Measurements from ENCODE around the gene CCNY. TPM values are rescaled to one million over a fixed set of nuclear protein-coding genes. Genes with fewer than 3 reads are reported as not detected.

The CCNY gene
- total and polyA plus RNA-seq, 2 of the 13 experiments (the other 11 are each of a cell fraction or from before 2014, with no cell fraction given), result 48.2 to 54.7 TPM

GRCh38 chr10:35466170-35466569, 129.9 kb downstream of the CCNY start:
- Histone ChIP-seq H3K4me1 (ENCODE audit: insufficient read depth, low read length) (peaks cover 74% of the 10 kb centered on the region), H3K27me3 (ENCODE audit: control insufficient read depth in 1 of 2, insufficient read depth in 2 of 2, low read length in 2 of 2) (no peaks in the 10 kb centered on the region), H3K9ac (ENCODE audit: insufficient read depth, low read depth, low read length) (no peak overlapping the region), H3K27ac (ENCODE audit: extremely low read length, insufficient read depth, low read length) (no peak overlapping the region), H4K20me1 (ENCODE audit: insufficient read depth, low read length) (peaks cover 37% of the 10 kb centered on the region), H2AFZ (ENCODE audit: low read length) (no peak overlapping the region), H3K4me2 (ENCODE audit: low read depth, low read length) (no peak overlapping the region), H3K36me3 (replicated peaks in 1 of 2; ENCODE audit: control insufficient read depth in 1 of 2, insufficient read depth in 2 of 2, low read length in 2 of 2) (no peaks in the 10 kb centered on the region; a peak in 1 of 5 replicates), H3K4me3 (replicated peaks in 1 of 3; ENCODE audit: insufficient read depth in 1 of 3, low read depth in 2 of 3, low read length in 3 of 3) (no peak overlapping the region), H3K79me2 (ENCODE audit: insufficient read depth, low read length) (peaks cover 89% of the 10 kb centered on the region), H3K9me3 (ENCODE audit: low read length) (no peaks in the 10 kb centered on the region)
- FAIRE-seq, result no peak
- WGBS (ENCODE audit: low lambda C conversion rate), result 97% methylated on average over 5 of the region's 5 CpGs
- BruUV-seq (replicated peaks), result no TSS peak
- CTCF ChIA-PET (ENCODE audit: low intra/inter-chr PET ratio, low total read pairs), result no interaction called here
- in situ Hi-C loops (cut with HindIII; ENCODE audit: extremely low pct_ligation_motif_present, low pct_unique_long_range_greater_than_20kb), result no loop called here
- no peak for TF ChIP-seq ZBTB2 (CRISPR knock-in tag; IDR thresholded peaks at IDR 0.05; ENCODE audit: low read depth)
- no peak for TF ChIP-seq GATAD1 (CRISPR knock-in tag; IDR thresholded peaks at IDR 0.05)
- TF ChIP-seq ZNF451 (CRISPR knock-in tag; IDR thresholded peaks at IDR 0.05), result no peak
- no peak for TF ChIP-seq SKI (IDR thresholded peaks at IDR 0.05; ENCODE audit: partially characterized antibody)
- no peak for TF ChIP-seq POLR2A (IDR thresholded peaks at IDR 0.05; ENCODE audit: insufficient read depth in 1 of 2, low read depth in 2 of 2, low read length in 2 of 2)
- TF ChIP-seq ZNF225 (CRISPR knock-in tag; IDR thresholded peaks at IDR 0.05), result no peak
- no peak for TF ChIP-seq BCL6 (CRISPR knock-in tag; IDR thresholded peaks at IDR 0.05)
- TF ChIP-seq NCOA2 (CRISPR knock-in tag; IDR thresholded peaks at IDR 0.05), result no peak
- no peak for TF ChIP-seq NR0B2 (CRISPR knock-in tag; IDR thresholded peaks at IDR 0.05)
- no peak for TF ChIP-seq PITX1 (CRISPR knock-in tag; IDR thresholded peaks at IDR 0.05)
- no peak for TF ChIP-seq HNF1B (CRISPR knock-in tag; IDR thresholded peaks at IDR 0.05)
- intact Hi-C loops (cut with micrococcal nuclease; ENCODE audit: unreplicated experiment), result no loop called here
- no peak for DNase-seq (ENCODE audit: low spot score)
- POLR2A ChIA-PET, result no interaction called here
- ATAC-seq, result no peak

All from HepG2 (cell line).